Thyroid gland (tissue), 4 donors: ENCODE measurements around the gene MMP1.

Source experiments
- CTCF ChIP-seq, 6 experiments: fragments of 200-600 bp in 3 of 6; fragments of 450-650 bp in 3 of 6; sonication (generic) in 3 of 6; IDR thresholded peaks; one replicate each; pipeline ENCODE4 v1.5.1; 2016 to 2019; ENCODE audit warnings: antibody characterized with exemption in 6 of 6, mild to moderate bottlenecking in 2 of 6, inconsistent platforms in 1 of 6, moderate library complexity in 1 of 6
- POLR2A ChIP-seq, 2 donors: fragments of 450-650 bp; IDR thresholded peaks; one replicate each; pipeline ENCODE4 v1.6.1; 2017; ENCODE audit warnings: antibody characterized with exemption in 2 of 2, mild to moderate bottlenecking in 2 of 2, moderate library complexity in 1 of 2

- no peak for TF ChIP-seq CTCF (IDR thresholded peaks at IDR 0.05)
- no peak for TF ChIP-seq POLR2A (IDR thresholded peaks at IDR 0.05)
Observed at GRCh38 chr11:102830001-102830727, 32.2 kb upstream of the MMP1 start.
